Skin epidermis (tissue), 12 donors: ENCODE measurements around the gene ANXA8L1.
"Not testable (repeated sequence)": the region's sequence is repeated elsewhere in the genome, so short reads cannot be mapped to it uniquely, and the experiment has no call there.

ENCODE experiments used
- H3K27ac ChIP-seq, 21 experiments: fragments of 200-600 bp; sonication (generic) in 11 of 21; one replicate each; pipeline ENCODE4 v1.5.0; 2020; ENCODE audit warnings: mild to moderate bottlenecking in 3 of 21, inconsistent platforms in 2 of 21, moderate library complexity in 2 of 21
- H3K4me3 ChIP-seq, 7 experiments: fragments of 200-600 bp; sonication (generic) in 2 of 7; one replicate each; pipeline ENCODE4 v1.5.0; 2020; ENCODE audit warnings: inconsistent platforms in 2 of 7, mild to moderate bottlenecking in 2 of 7, moderate library complexity in 1 of 7

ANXA8L1 gene

GRCh38 chr10:46375406-46375805, at the start of gene ANXA8L1:
TSS of gene ANXA8L1 (plus strand) at chr10:46375776. CDS start at chr10:46375852, 76 bp downstream.
- H3K4me3 ChIP-seq: not testable (repeated sequence)
- peak within 1 kb of the TSS in 8 of 21 experiments; percentile 3 to 79 (median 51) for H3K27ac ChIP-seq

- no peak overlapping the region for H3K4me3 ChIP-seq
- H3K27ac ChIP-seq: no peak overlapping the region
Observed at GRCh38 chr10:46326066-46326465, 49.5 kb upstream of the ANXA8L1 start.

GRCh38 chr10:46326971-46327370, 48.6 kb upstream of the ANXA8L1 start:
- H3K27ac ChIP-seq: no peak overlapping the region
- no peak overlapping the region for H3K4me3 ChIP-seq

- Histone ChIP-seq H3K27ac (no peak overlapping the region), H3K4me3 (no peak overlapping the region)
Observed at GRCh38 chr10:46327685-46328084, 47.9 kb upstream of the ANXA8L1 start.

- Histone ChIP-seq H3K27ac (no peak overlapping the region), H3K4me3 (no peak overlapping the region)
Observed at GRCh38 chr10:46328853-46329689, 46.5 kb upstream of the ANXA8L1 start.

GRCh38 chr10:46329690-46330016, 45.9 kb upstream of the ANXA8L1 start:
- Histone ChIP-seq H3K27ac (no peak overlapping the region), H3K4me3 (no peak overlapping the region)

- Histone ChIP-seq H3K27ac (no peak overlapping the region), H3K4me3 (no peak overlapping the region)
Observed at GRCh38 chr10:46330894-46331293, 44.7 kb upstream of the ANXA8L1 start.

GRCh38 chr10:46365484-46365883, 10.1 kb upstream of the ANXA8L1 start:
- not testable (repeated sequence) for H3K27ac ChIP-seq

GRCh38 chr10:46367209-46367608, 8.4 kb upstream of the ANXA8L1 start:
- H3K27ac ChIP-seq, H3K4me3 ChIP-seq: not testable (repeated sequence)

More at GRCh38 chr10:46365484-46365883, 10.1 kb upstream of the ANXA8L1 start:
- not testable (repeated sequence) for H3K4me3 ChIP-seq

- not testable (repeated sequence) for H3K27ac ChIP-seq, H3K4me3 ChIP-seq
Observed at GRCh38 chr10:46367666-46368240, 7.8 kb upstream of the ANXA8L1 start.

- peak overlapping the region in 1 of 21 experiments; percentile 55 for H3K27ac ChIP-seq
- H3K4me3 ChIP-seq: not testable (repeated sequence)
Observed at GRCh38 chr10:46368956-46369355, 6.6 kb upstream of the ANXA8L1 start.

GRCh38 chr10:46374410-46374809, 1.2 kb upstream of the ANXA8L1 start:
- not testable (repeated sequence) for H3K4me3 ChIP-seq
- H3K27ac ChIP-seq: peak overlapping the region in 1 of 21 experiments; percentile 59

GRCh38 chr10:46377022-46377421, 1.4 kb downstream of the ANXA8L1 start:
- not testable (repeated sequence) for H3K4me3 ChIP-seq, H3K27ac ChIP-seq

- not testable (repeated sequence) for H3K27ac ChIP-seq, H3K4me3 ChIP-seq
Observed at GRCh38 chr10:46377651-46378050, 2.1 kb downstream of the ANXA8L1 start.

GRCh38 chr10:46378108-46378507, 2.5 kb downstream of the ANXA8L1 start:
- not testable (repeated sequence) for H3K27ac ChIP-seq

GRCh38 chr10:46379233-46379848, 3.8 kb downstream of the ANXA8L1 start:
- not testable (repeated sequence) for H3K27ac ChIP-seq, H3K4me3 ChIP-seq

More at GRCh38 chr10:46378108-46378507, 2.5 kb downstream of the ANXA8L1 start:
- not testable (repeated sequence) for H3K4me3 ChIP-seq

GRCh38 chr10:46385858-46386257, 10.3 kb downstream of the ANXA8L1 start:
- H3K4me3 ChIP-seq, H3K27ac ChIP-seq: not testable (repeated sequence)

GRCh38 chr10:46386694-46387093, 11.1 kb downstream of the ANXA8L1 start:
- H3K4me3 ChIP-seq, H3K27ac ChIP-seq: not testable (repeated sequence)

- not testable (repeated sequence) for H3K4me3 ChIP-seq
Observed at GRCh38 chr10:46387309-46387902, 11.8 kb downstream of the ANXA8L1 start.

GRCh38 chr10:46391422-46391821, 15.8 kb downstream of the ANXA8L1 start:
- H3K27ac ChIP-seq, H3K4me3 ChIP-seq: not testable (repeated sequence)

More at GRCh38 chr10:46387309-46387902, 11.8 kb downstream of the ANXA8L1 start:
- H3K27ac ChIP-seq: not testable (repeated sequence)
